ENCODE results near the gene SERPINA12.
A peak's percentile ranks its signal among the peaks of the same experiment; 100 is the strongest.

Gene SERPINA12

GRCh38 chr14:94509356-94509755, at the start of gene SERPINA12:
Gene SERPINA12, minus strand, starts transcription at chr14:94509469. Its CDS starts 11,072 bp downstream, at chr14:94498397.
- no peak for DNase-seq

- no peak for DNase-seq
These were observed 49.6 kb upstream of the SERPINA12 start for GRCh38 chr14:94558842-94559241.

- no peak for DNase-seq
These were observed 48.1 kb upstream of the SERPINA12 start for GRCh38 chr14:94557327-94557726.

GRCh38 chr14:94555991-94556390, 46.7 kb upstream of the SERPINA12 start:
- DNase-seq = no peak

DNA sequence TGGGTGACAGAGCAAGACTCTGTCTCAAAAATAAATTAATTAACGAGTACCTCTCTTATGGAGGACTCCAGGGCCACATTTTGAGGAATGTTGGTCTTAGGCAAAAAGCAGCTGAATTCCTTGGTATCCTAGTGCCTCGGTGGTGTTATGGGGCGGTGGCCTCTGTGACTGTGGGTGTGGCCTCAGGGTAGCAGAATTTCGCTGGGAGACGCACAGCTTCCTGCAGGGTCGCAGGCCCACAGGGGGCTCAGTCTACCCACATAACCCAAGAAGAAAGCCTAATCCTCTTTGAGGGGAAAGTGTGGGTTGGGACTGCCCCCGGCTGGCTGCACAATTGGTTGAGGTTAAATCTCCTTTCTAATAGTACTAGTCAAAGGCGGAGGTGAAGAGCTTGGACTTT, 40.8 kb upstream of the SERPINA12 start:
- no peak for DNase-seq

- DNase-seq = peak; percentile 30 to 60
These were observed 40.0 kb upstream of the SERPINA12 start for GRCh38 chr14:94548999-94549985.

DNA sequence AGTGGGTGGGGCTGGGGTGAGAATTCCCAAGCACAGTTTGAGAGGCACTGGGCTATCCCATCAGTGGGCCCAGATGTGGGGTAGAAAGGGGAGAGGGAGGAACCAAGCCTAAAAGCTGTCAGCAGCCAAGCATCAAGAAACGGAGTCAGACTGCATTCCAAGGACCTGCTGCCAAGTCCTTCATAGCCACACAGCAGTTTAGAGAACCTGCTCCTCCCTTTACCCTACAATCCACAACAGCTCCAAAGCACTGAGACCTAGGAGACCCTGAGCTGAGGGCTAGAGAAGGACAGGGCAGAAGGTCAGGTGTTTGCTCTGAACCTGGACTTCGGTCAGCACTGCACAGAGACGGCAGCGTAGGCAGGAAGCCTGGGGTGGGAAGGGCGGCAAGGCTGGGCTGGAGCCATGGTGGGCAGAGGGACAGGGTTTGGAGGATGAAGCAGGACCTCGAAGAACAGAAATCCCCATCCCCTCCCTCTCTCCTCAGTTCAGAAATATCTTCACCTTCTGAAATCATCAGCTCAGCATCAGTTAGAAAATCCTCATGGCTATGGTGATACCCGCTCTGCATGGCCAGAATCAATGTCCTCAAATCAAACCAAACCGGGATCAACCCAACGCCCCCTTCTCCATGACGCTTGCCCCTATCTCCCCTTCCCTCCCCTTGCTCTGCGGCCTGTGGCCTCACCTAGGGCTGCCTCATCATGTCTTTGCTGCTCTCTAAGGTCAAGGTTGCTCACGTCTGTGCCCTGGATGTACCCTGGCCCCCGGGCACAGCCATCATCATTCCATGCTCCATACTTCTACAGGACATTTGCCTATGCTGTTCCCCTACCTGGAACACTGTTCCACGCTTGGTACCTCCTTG, 39.1 kb upstream of the SERPINA12 start:
- DNase-seq = no peak

GRCh38 chr14:94547726-94548125, 38.5 kb upstream of the SERPINA12 start:
- DNase-seq = no peak

DNA sequence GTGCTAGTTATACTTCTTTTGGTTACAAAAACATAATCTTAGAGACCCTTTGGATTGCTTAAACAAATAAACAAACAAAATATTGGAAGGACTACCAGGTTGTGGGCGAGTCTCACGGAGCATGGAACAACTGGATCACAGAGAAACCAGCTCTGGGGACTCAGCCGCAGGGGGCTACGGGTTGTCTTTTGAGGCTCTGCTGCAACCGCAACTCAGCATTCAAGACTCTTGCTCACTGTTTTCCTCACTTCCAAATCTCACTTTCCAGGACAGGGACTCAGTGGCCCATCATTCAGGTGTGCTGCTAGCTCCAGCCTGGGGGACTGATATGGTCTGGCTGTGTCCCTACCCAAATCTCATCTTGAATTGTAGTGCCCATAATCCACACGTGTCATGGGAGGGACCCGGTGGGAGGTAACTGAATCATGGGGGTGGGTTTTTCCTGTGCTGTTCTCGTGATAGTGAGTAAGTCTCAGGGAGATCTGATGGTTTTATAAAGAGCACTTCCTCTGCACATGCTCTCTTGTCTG, 37.9 kb upstream of the SERPINA12 start:
- no peak for DNase-seq

DNA sequence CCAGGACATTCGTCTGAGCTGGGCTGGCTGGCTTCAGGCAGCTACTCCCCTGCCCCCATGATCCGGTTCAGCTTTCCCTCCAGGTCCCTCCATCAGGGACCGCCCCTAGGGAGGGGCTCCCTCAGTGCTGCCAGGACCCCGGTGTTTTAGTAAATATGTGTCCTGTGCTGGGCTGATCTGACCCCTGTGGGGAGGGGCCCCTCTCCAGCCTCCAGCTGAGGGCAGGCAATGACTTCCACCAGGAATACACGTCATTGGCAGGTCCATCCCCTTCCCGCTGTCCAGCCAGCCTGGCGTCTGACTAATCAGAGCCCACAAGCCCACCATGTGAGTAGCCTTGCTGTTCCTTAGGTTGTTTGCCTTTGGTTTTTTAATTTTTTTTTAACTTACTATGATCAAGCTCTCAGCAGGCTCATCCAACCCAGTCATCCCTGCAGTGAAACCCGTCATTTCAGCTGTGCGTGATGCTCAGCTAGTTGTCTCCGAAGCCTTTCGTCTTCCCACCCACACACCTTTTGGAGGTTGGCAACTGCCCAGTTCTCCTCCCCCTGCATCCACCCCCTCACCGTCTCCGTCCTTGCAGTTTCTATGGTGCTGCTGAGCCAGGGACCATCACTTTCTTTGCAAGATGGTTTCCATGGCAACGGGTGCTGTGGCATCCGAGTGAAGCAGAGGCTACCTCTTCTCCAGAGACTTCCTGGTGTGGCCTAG, 36.0 kb upstream of the SERPINA12 start:
- DNase-seq = no peak

- no peak for DNase-seq
These were observed 35.5 kb upstream of the SERPINA12 start for GRCh38 chr14:94544726-94545125.

GRCh38 chr14:94543449-94544124, 34.3 kb upstream of the SERPINA12 start:
- no peak for DNase-seq

- no peak for DNase-seq
These were observed 33.7 kb upstream of the SERPINA12 start for GRCh38 chr14:94542811-94543440.

DNA sequence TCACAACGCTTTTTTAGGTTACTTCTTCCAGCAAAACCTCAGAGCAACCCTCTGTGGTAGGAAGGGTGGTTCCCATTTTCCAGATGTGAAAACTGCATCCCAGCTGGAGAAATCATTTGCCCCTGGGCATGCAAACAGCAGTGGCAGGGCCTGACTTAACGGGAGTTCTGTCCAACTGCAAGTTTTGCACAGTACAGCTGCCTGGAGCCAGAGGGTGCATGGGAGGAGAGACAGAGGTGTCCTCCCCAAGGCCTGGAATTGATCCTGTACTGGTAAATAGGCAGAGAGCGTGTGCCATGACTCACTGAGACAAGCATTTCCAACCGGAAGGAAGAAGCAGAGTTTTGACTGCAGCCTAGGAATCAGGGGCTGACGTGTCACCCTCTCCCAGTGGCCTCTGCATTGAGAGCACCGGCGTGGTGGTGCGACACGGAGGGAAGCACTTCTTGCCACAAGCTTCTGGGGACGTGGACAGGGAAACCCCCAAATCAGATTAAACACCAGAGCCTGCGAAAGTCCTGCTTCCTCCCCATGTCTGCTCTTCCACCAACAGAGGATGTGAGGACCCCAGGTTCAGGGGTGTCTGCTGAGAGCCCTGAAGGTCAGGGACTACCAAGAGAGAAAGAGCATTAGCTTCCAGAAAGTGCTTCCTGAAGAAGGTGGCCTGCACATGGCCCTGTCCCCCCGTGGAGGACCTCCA, 33.0 kb upstream of the SERPINA12 start:
- no peak for DNase-seq

DNA sequence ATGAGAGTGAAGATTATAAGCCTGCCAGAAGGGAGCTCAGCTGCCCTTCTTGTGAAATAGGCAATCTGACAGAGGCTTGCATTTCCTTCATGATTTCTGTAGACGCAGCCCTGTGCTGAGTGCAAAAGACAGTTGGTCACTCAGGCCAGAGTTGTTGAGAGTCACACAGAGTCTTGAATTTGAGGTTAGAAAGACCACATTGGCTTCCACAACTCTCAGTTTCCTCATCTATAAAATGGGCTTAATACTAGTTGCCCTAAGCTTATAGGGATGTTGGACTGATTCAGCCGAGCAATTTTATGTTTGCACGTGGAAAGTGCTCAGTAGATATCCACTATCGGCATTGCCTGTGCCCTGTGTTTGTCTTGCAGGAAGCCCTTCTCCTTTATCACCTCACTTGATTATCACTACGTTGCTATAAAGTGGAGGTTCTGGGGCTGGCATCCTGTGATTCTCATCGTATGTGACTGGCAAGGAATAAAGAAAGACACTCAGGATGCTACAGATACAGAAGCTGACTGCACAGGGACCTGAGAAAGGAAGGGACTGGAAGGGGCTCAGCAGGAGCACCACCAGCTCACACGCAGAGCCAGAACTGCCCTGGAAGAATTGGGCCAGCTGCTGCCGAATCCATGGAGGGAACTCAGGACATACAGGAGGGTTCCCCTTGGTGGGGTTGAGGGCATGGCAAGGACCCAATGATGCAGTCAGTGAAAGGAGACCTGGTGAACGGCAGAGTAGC, 32.1 kb upstream of the SERPINA12 start:
- DNase-seq = no peak

- DNase-seq = no peak
These were observed 30.9 kb upstream of the SERPINA12 start for GRCh38 chr14:94540031-94540794.

DNA sequence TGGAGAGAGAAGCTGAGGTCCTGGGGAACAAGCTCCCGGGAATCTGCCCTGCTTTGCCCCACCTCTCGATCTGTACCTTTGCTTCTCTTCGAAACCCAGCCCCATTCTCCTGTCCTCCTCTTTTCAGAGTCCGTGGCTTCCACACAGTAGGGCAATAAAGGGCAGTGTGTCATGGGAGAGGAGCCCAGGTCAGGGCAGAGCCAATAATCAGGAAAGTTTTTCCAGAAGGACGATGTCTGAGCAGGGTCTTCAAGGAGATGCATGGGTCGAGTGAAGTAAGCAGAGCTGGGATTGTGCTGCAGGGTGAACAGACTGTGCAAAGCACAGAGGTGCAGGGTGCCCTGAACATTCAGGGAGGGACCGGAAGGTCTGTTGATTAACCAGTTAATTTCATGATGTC, 29.9 kb upstream of the SERPINA12 start:
- no peak for DNase-seq

DNA sequence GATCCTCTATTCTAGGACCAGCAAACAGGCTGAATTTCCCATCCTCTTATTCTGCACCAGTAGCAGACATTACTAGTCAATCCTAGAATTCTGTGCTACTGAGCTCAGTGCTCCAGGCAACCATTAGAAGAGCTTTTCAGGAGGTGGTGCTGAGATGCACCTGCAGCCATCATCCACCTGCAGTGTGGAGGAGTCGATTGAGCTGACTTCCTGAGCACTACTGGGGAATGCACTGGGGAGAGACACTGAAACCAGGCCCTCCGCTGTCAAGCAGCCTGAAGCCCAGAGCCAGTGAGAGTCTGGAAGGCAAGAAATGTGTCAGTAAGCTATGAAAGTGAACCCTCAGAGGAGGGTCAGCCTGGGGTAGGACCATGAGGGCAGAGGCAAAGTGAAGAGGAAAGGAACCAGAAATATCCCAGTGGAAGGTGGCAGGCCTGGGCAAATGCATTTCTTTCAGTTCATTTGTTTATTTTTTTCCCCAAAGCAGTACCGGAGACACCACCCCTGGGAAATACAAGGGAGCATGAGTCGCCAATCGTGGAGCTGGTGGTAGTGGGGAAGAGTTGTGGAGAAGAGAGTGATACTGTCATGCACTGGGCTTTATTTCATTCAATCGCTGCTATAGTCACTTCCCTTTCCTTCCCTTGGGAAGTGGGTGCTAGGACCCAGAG, 28.9 kb upstream of the SERPINA12 start:
- DNase-seq = no peak

DNA sequence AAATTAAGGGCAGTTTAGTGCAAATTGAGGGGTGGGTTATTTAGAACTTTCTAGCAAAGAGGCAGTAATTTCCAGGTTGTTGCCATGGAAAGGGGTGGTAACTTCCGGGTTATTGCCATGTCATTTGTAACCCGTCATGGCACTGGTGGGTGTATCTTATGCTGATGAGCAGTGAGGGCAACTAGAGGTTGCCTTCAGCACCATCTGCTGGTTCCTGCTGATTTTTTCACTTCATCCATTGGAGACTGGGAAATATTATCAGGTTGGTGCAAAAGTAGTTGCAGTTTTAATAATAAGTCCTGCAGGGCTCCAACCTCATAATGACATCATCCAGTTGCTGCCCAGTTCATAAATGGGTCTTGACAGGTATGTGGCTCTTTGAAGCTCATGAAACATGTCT, 27.6 kb upstream of the SERPINA12 start:
- DNase-seq = no peak

Measured in Kasumi-1 (cell line).